MM.1S (cell line): ENCODE results near the gene UGT2B17.
"Not testable (repeated sequence)": the region's sequence is repeated elsewhere in the genome, so short reads cannot be mapped to it uniquely, and the experiment has no call there.

Experiments used
- CTCF ChIP-seq: fragments of 300-600 bp; sonication (generic); IDR thresholded peaks from 2 replicates; pipeline ENCODE4 v1.5.1; 2016; ENCODE audit warnings: antibody characterized with exemption, low read length, mixed read lengths
- EZH2phosphoT487 ChIP-seq: fragments of 300-600 bp; sonication (generic); IDR thresholded peaks from 2 replicates; pipeline ENCODE4 v1.6.1; 2018; ENCODE audit warnings: antibody characterized with exemption, low read length

GRCh38 chr4:68560364-68561070 is 15.6 kb downstream of the UGT2B17 start:
- not testable (repeated sequence) for TF ChIP-seq EZH2phosphoT487, CTCF
